GM12891 (cell line): ENCODE results near the gene SMIM10L2A.

Source experiments
- PAX5 ChIP-seq: IDR thresholded peaks from 2 replicates; pipeline ENCODE4 v1.6.1; 2011; ENCODE audit warnings: low read length, moderate library complexity, mild to moderate bottlenecking; ENCODE audit not compliant: insufficient read depth, severe bottlenecking
- POLR2A ChIP-seq: IDR thresholded peaks from 2 replicates; pipeline ENCODE4 v1.6.1; 2011; ENCODE audit warnings: low read depth, low read length, control low read depth
- POLR2AphosphoS5 ChIP-seq: IDR thresholded peaks from 2 replicates; pipeline ENCODE4 v1.6.1; 2011; ENCODE audit warnings: low read depth, low read length, control low read depth
- POU2F2 ChIP-seq: IDR thresholded peaks from 2 replicates; pipeline ENCODE4 v1.6.1; 2011; ENCODE audit warnings: low read depth, mild to moderate bottlenecking, control low read depth, low read length, moderate library complexity
- SPI1 ChIP-seq: IDR thresholded peaks from 2 replicates; pipeline ENCODE4 v1.6.1; 2011; ENCODE audit warnings: low read depth, low read length, control low read depth
- TAF1 ChIP-seq: IDR thresholded peaks from 2 replicates; pipeline ENCODE4 v1.6.1; 2011; ENCODE audit warnings: low read depth, low read length, control low read depth

GRCh38 chrX:135416546-135416945, 5.2 kb upstream of the SMIM10L2A start:
- TF ChIP-seq POLR2AphosphoS5 (no peak), POLR2A (no peak), PAX5 (no peak), TAF1 (no peak), SPI1 (no peak), POU2F2 (no peak)
